Keratinocyte (primary cell): ENCODE data around the gene LENG9.

Experiments
- EZH2 ChIP-seq: IDR thresholded peaks from one replicate; pipeline ENCODE4 v1.6.1; 2012; ENCODE audit warnings: inconsistent platforms, mild to moderate bottlenecking, low read length, moderate library complexity
- TF ChIP-seq, protein P1 (sequence below), 3 experiments: IDR thresholded peaks in 1 of 3; conservative IDR thresholded peaks in 1 of 3; optimal IDR thresholded peaks in 1 of 3; 2 replicates in 2 of 3; 3 replicates in 1 of 3; pipeline versions ENCODE3 to v1.5.1; 2011; ENCODE audit warnings: low read length in 3 of 3, mild to moderate bottlenecking in 3 of 3, moderate library complexity in 2 of 3, control low read depth in 1 of 3, inconsistent platforms in 1 of 3; ENCODE audit not compliant: insufficient read depth in 2 of 3; ENCODE audit errors: extremely low read depth in 1 of 3

GRCh38 chr19:54436628-54437252, 26.8 kb downstream of the LENG9 start:
- TF ChIP-seq, protein P1, sequence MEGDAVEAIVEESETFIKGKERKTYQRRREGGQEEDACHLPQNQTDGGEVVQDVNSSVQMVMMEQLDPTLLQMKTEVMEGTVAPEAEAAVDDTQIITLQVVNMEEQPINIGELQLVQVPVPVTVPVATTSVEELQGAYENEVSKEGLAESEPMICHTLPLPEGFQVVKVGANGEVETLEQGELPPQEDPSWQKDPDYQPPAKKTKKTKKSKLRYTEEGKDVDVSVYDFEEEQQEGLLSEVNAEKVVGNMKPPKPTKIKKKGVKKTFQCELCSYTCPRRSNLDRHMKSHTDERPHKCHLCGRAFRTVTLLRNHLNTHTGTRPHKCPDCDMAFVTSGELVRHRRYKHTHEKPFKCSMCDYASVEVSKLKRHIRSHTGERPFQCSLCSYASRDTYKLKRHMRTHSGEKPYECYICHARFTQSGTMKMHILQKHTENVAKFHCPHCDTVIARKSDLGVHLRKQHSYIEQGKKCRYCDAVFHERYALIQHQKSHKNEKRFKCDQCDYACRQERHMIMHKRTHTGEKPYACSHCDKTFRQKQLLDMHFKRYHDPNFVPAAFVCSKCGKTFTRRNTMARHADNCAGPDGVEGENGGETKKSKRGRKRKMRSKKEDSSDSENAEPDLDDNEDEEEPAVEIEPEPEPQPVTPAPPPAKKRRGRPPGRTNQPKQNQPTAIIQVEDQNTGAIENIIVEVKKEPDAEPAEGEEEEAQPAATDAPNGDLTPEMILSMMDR (optimal IDR thresholded peaks at IDR 0.05 in 1 of 3, IDR thresholded peaks at IDR 0.05 in 1 of 3, conservative IDR thresholded peaks at IDR 0.05 in 1 of 3; ENCODE audit: extremely low read depth in 1 of 3, insufficient read depth in 2 of 3, low read length in 3 of 3), result no peak
- no peak for TF ChIP-seq EZH2
